Osteoblast (primary cell): ENCODE results near the gene LEAP2. TPM values are rescaled to one million over a fixed set of nuclear protein-coding genes. Genes with fewer than 3 reads are reported as not detected.
"Not testable (repeated sequence)": the region's sequence is repeated elsewhere in the genome, so short reads cannot be mapped to it uniquely, and the experiment has no call there.

Experiments
- DNase-seq: peaks from one replicate; pipeline ENCODE4 v3.0.0; 2011; ENCODE audit warnings: low spot score, mixed read lengths; ENCODE audit not compliant: insufficient read length; ENCODE audit errors: missing footprints
- H2AFZ ChIP-seq: 2 replicates; pipeline ENCODE4 v1.6.0; 2011; ENCODE audit warnings: mild to moderate bottlenecking, low read length
- H3K27ac ChIP-seq: 2 replicates; pipeline ENCODE4 v1.5.1; 2011; ENCODE audit warnings: mild to moderate bottlenecking, low read depth, low read length, moderate library complexity
- H3K27me3 ChIP-seq: 2 replicates; pipeline ENCODE4 v1.6.0; 2012; ENCODE audit warnings: mild to moderate bottlenecking, control low read depth, inconsistent platforms, low read length, moderate library complexity; ENCODE audit not compliant: insufficient read depth
- H3K36me3 ChIP-seq: 2 replicates; pipeline ENCODE4 v1.5.1; 2011; ENCODE audit warnings: mild to moderate bottlenecking, low read length, control low read depth, moderate library complexity; ENCODE audit not compliant: insufficient read depth
- H3K4me1 ChIP-seq: 2 replicates; pipeline ENCODE4 v1.5.1; 2011; ENCODE audit warnings: mild to moderate bottlenecking, low read length, control low read depth, moderate library complexity; ENCODE audit not compliant: insufficient read depth
- H3K4me2 ChIP-seq: 2 replicates; pipeline ENCODE4 v1.6.0; 2011; ENCODE audit warnings: mild to moderate bottlenecking, low read length; ENCODE audit not compliant: insufficient read depth
- H3K4me3 ChIP-seq: fragments of 200-600 bp; sonication (generic); 3 replicates; pipeline ENCODE4 v1.5.1; 2012; ENCODE audit warnings: mild to moderate bottlenecking, low read length, inconsistent platforms; ENCODE audit not compliant: insufficient read depth
- H3K79me2 ChIP-seq: 2 replicates; pipeline ENCODE4 v1.6.0; 2012; ENCODE audit warnings: mild to moderate bottlenecking, low read length, control low read depth, inconsistent platforms; ENCODE audit not compliant: insufficient read depth
- H3K9me3 ChIP-seq: 2 replicates; pipeline ENCODE4 v1.5.1; 2011; ENCODE audit warnings: low read depth, low read length, control low read depth
- H4K20me1 ChIP-seq: 2 replicates; pipeline ENCODE4 v1.6.0; 2012; ENCODE audit warnings: mild to moderate bottlenecking, low read length, control low read depth; ENCODE audit not compliant: insufficient read depth
- CTCF ChIP-seq: IDR thresholded peaks from 2 replicates; pipeline ENCODE4 v1.5.1; 2011; ENCODE audit warnings: mild to moderate bottlenecking, low read depth, low read length, moderate library complexity; ENCODE audit errors: extremely low read depth
- total RNA-seq: library from RNA; depleted of rRNA; stranded (reverse); fragments of >200 nt; gene quantifications from 2 replicates; pipeline ENCODE4 v1.2.3, GENCODE V29; 2012

The LEAP2 gene
- total RNA-seq, 1 donor = under 0.01 TPM

- Histone ChIP-seq H3K27ac (no peak overlapping the region), H2AFZ (peak overlapping the region; percentile 57), H3K4me2 (no peak overlapping the region), H4K20me1 (no peaks in the 10 kb centered on the region), H3K27me3 (no peaks in the 10 kb centered on the region), H3K79me2 (no peaks in the 10 kb centered on the region), H3K36me3 (no peaks in the 10 kb centered on the region), H3K4me3 (no peak overlapping the region), H3K9me3 (no peaks in the 10 kb centered on the region), H3K4me1 (no peaks in the 10 kb centered on the region)
- peak; percentile 84 for DNase-seq
- no peak for TF ChIP-seq CTCF
Observed at GRCh38 chr5:132850066-132850465, 23.4 kb upstream of the LEAP2 start.

- Histone ChIP-seq H3K4me2 (no peak overlapping the region), H2AFZ (no peak overlapping the region), H3K27ac (no peak overlapping the region), H3K79me2 (no peaks in the 10 kb centered on the region), H3K4me3 (no peak overlapping the region), H3K36me3 (no peaks in the 10 kb centered on the region), H3K4me1 (no peaks in the 10 kb centered on the region), H3K27me3 (no peaks in the 10 kb centered on the region), H3K9me3 (no peaks in the 10 kb centered on the region), H4K20me1 (no peaks in the 10 kb centered on the region)
- TF ChIP-seq CTCF = no peak
- DNase-seq = no peak
Observed at GRCh38 chr5:132853323-132853722, 20.1 kb upstream of the LEAP2 start.

GRCh38 chr5:132853790-132854189 lies 19.7 kb upstream of the LEAP2 start:
- no peak overlapping the region for H3K4me3 ChIP-seq
- H3K4me2 ChIP-seq = no peak overlapping the region
- no peaks in the 10 kb centered on the region for H3K79me2 ChIP-seq
- no peaks in the 10 kb centered on the region for H3K4me1 ChIP-seq
- peak; percentile 41 for DNase-seq
- no peaks in the 10 kb centered on the region for H3K9me3 ChIP-seq
- no peaks in the 10 kb centered on the region for H3K27me3 ChIP-seq
- TF ChIP-seq CTCF = no peak
- H4K20me1 ChIP-seq = no peaks in the 10 kb centered on the region
- no peak overlapping the region for H3K27ac ChIP-seq
- no peaks in the 10 kb centered on the region for H3K36me3 ChIP-seq
- H2AFZ ChIP-seq = no peak overlapping the region

- TF ChIP-seq CTCF = no peak
- Histone ChIP-seq H2AFZ (peak overlapping the region; percentile 32), H3K27me3 (no peaks in the 10 kb centered on the region), H3K9me3 (no peaks in the 10 kb centered on the region), H3K27ac (no peak overlapping the region), H3K36me3 (no peaks in the 10 kb centered on the region), H3K79me2 (no peaks in the 10 kb centered on the region), H3K4me3 (no peak overlapping the region), H3K4me2 (no peak overlapping the region), H4K20me1 (no peaks in the 10 kb centered on the region), H3K4me1 (no peaks in the 10 kb centered on the region)
- no peak for DNase-seq
Observed at GRCh38 chr5:132854301-132854700, 19.2 kb upstream of the LEAP2 start.

GRCh38 chr5:132854992-132855391 lies 18.5 kb upstream of the LEAP2 start:
- not testable (repeated sequence) for H3K36me3 ChIP-seq, DNase-seq

More at GRCh38 chr5:132854992-132855391, 18.5 kb upstream of the LEAP2 start:
- H3K9me3 ChIP-seq, H3K27me3 ChIP-seq, H3K4me3 ChIP-seq, H3K4me1 ChIP-seq, H4K20me1 ChIP-seq, H3K4me2 ChIP-seq, H3K79me2 ChIP-seq, H2AFZ ChIP-seq, H3K27ac ChIP-seq: not testable (repeated sequence)
